Measurements from ENCODE around the gene ZNF777. TPM values are rescaled to one million over a fixed set of nuclear protein-coding genes. Genes with fewer than 3 reads are reported as not detected.
"Not testable (repeated sequence)": the region's sequence is repeated elsewhere in the genome, so short reads cannot be mapped to it uniquely, and the experiment has no call there.

Gene ZNF777
- total and polyA plus RNA-seq, 2 experiments from 2014 or later, result 2.8 to 7.9 TPM

GRCh38 chr7:149448961-149449360 lies 11.9 kb downstream of the ZNF777 start (continued):
- no peak for TF ChIP-seq CREB1 (CRISPR knock-in tag; IDR thresholded peaks at IDR 0.05; ENCODE audit: low read depth)
- no peak for TF ChIP-seq ZNF331 (CRISPR knock-in tag; IDR thresholded peaks at IDR 0.05; ENCODE audit: low read depth)
- TF ChIP-seq ZNF114 (CRISPR knock-in tag; IDR thresholded peaks at IDR 0.05), result no peak
- TF ChIP-seq, protein P1, sequence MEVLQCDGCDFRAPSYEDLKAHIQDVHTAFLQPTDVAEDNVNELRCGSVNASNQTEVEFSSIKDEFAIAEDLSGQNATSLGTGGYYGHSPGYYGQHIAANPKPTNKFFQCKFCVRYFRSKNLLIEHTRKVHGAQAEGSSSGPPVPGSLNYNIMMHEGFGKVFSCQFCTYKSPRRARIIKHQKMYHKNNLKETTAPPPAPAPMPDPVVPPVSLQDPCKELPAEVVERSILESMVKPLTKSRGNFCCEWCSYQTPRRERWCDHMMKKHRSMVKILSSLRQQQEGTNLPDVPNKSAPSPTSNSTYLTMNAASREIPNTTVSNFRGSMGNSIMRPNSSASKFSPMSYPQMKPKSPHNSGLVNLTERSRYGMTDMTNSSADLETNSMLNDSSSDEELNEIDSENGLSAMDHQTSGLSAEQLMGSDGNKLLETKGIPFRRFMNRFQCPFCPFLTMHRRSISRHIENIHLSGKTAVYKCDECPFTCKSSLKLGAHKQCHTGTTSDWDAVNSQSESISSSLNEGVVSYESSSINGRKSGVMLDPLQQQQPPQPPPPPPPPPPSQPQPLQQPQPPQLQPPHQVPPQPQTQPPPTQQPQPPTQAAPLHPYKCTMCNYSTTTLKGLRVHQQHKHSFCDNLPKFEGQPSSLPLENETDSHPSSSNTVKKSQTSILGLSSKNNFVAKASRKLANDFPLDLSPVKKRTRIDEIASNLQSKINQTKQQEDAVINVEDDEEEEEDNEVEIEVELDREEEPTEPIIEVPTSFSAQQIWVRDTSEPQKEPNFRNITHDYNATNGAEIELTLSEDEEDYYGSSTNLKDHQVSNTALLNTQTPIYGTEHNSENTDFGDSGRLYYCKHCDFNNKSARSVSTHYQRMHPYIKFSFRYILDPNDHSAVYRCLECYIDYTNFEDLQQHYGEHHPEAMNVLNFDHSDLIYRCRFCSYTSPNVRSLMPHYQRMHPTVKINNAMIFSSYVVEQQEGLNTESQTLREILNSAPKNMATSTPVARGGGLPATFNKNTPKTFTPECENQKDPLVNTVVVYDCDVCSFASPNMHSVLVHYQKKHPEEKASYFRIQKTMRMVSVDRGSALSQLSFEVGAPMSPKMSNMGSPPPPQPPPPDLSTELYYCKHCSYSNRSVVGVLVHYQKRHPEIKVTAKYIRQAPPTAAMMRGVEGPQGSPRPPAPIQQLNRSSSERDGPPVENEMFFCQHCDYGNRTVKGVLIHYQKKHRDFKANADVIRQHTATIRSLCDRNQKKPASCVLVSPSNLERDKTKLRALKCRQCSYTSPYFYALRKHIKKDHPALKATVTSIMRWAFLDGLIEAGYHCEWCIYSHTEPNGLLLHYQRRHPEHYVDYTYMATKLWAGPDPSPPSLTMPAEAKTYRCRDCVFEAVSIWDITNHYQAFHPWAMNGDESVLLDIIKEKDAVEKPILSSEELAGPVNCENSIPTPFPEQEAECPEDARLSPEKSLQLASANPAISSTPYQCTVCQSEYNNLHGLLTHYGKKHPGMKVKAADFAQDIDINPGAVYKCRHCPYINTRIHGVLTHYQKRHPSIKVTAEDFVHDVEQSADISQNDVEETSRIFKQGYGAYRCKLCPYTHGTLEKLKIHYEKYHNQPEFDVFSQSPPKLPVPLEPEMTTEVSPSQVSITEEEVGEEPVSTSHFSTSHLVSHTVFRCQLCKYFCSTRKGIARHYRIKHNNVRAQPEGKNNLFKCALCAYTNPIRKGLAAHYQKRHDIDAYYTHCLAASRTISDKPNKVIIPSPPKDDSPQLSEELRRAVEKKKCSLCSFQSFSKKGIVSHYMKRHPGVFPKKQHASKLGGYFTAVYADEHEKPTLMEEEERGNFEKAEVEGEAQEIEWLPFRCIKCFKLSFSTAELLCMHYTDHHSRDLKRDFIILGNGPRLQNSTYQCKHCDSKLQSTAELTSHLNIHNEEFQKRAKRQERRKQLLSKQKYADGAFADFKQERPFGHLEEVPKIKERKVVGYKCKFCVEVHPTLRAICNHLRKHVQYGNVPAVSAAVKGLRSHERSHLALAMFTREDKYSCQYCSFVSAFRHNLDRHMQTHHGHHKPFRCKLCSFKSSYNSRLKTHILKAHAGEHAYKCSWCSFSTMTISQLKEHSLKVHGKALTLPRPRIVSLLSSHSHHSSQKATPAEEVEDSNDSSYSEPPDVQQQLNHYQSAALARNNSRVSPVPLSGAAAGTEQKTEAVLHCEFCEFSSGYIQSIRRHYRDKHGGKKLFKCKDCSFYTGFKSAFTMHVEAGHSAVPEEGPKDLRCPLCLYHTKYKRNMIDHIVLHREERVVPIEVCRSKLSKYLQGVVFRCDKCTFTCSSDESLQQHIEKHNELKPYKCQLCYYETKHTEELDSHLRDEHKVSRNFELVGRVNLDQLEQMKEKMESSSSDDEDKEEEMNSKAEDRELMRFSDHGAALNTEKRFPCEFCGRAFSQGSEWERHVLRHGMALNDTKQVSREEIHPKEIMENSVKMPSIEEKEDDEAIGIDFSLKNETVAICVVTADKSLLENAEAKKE (CRISPR knock-in tag; IDR thresholded peaks at IDR 0.05), result no peak
- no peak for TF ChIP-seq NANOG (IDR thresholded peaks at IDR 0.05; ENCODE audit: borderline replicate concordance)
- TF ChIP-seq POLR2AphosphoS5 (IDR thresholded peaks at IDR 0.05; ENCODE audit: low read depth), result no peak

- not testable (repeated sequence) for H3K4me2 ChIP-seq; H3K9me2 ChIP-seq (ENCODE audit: insufficient read depth); H4K20me1 ChIP-seq (replicated peaks; ENCODE audit: insufficient read depth); H3K79me2 ChIP-seq (replicated peaks; ENCODE audit: insufficient read depth); ATAC-seq; H3K4me1 ChIP-seq (ENCODE audit: insufficient read depth); H3K9me3 Mint-ChIP-seq; H3K4me3 ChIP-seq; DNase-seq (ENCODE audit: low spot score); H3K27me3 ChIP-seq (ENCODE audit: insufficient read depth); H2AFZ ChIP-seq; H3K27me3 Mint-ChIP-seq (ENCODE audit: insufficient read depth, low read depth, poor library complexity); H3K36me3 ChIP-seq (ENCODE audit: insufficient read depth); H3F3A ChIP-seq (replicated peaks; ENCODE audit: low read depth); H3K4me1 Mint-ChIP-seq; H3K27ac ChIP-seq (ENCODE audit: low read depth); H3K4me3 Mint-ChIP-seq; H3K27ac Mint-ChIP-seq
- H3K36me3 Mint-ChIP-seq (ENCODE audit: low read depth), result peaks cover 30% of the 10 kb centered on the region
Measured at GRCh38 chr7:149446026-149446425, 14.8 kb downstream of the ZNF777 start.

Data from GM23338 (cell line).